ENCODE data around the gene TRMT10A. TPM values are rescaled to one million over a fixed set of nuclear protein-coding genes. Genes with fewer than 3 reads are reported as not detected.

The TRMT10A gene
- total RNA-seq, 1 experiment from 2014 or later = 4.6 TPM

- H2AFZ ChIP-seq (ENCODE audit: low read length) = no peak overlapping the region
- H3K4me3 Mint-ChIP-seq = no peak overlapping the region
- no peaks in the 10 kb centered on the region for H3K27me3 Mint-ChIP-seq (ENCODE audit: low read depth)
- H3K4ac ChIP-seq (ENCODE audit: low read depth, low read length) = no peak overlapping the region
- H3K36me3 Mint-ChIP-seq (ENCODE audit: insufficient read depth in 1 of 3, low read depth in 3 of 3) = no peaks in the 10 kb centered on the region
- no peak overlapping the region for H3K18ac ChIP-seq (ENCODE audit: insufficient read length, low read depth, low read length)
- no peak overlapping the region for H2BK12ac ChIP-seq (ENCODE audit: insufficient read length, low read depth, low read length)
- no peak overlapping the region for H3K56ac ChIP-seq (ENCODE audit: insufficient read length, low read depth, low read length)
- TF ChIP-seq CTCF (conservative IDR thresholded peaks at IDR 0.05) = no peak
- H4K20me1 ChIP-seq (ENCODE audit: control insufficient read depth, insufficient read depth, insufficient read length) = no peaks in the 10 kb centered on the region
- no peaks in the 10 kb centered on the region for H3K23me2 ChIP-seq (ENCODE audit: insufficient read length, low read depth, low read length, poor library complexity, severe bottlenecking)
- no peak overlapping the region for H3K9ac ChIP-seq (ENCODE audit: extremely low read depth, insufficient read length, low read length)
- H3T11ph ChIP-seq (ENCODE audit: low read length) = no peak overlapping the region
- no peaks in the 10 kb centered on the region for H3K9me3 Mint-ChIP-seq
- H2BK20ac ChIP-seq (ENCODE audit: low read depth, low read length, poor library complexity, severe bottlenecking) = no peak overlapping the region
- no peak overlapping the region for H3K23ac ChIP-seq (ENCODE audit: insufficient read length, low read depth, low read length)
- H3K27ac Mint-ChIP-seq = no peak overlapping the region
- no peak overlapping the region for H4K8ac ChIP-seq (replicated peaks; ENCODE audit: insufficient read length, low read depth, low read length)
- H3K27me3 ChIP-seq (ENCODE audit: insufficient read depth, low read length) = no peaks in the 10 kb centered on the region
- no peaks in the 10 kb centered on the region for H3K79me2 ChIP-seq (ENCODE audit: insufficient read depth, low read length)
- H3K79me1 ChIP-seq (ENCODE audit: insufficient read depth, low read depth, low read length, poor library complexity, severe bottlenecking) = no peaks in the 10 kb centered on the region
- H2AK5ac ChIP-seq (ENCODE audit: insufficient read length, low read length) = no peak overlapping the region
- no peak overlapping the region for H2BK5ac ChIP-seq (ENCODE audit: insufficient read length, low read length)
- no peak overlapping the region for H2BK15ac ChIP-seq (ENCODE audit: low read depth, low read length)
- peaks cover 4 to 5% of the 10 kb centered on the region in 2 experiments; a peak in 2 of 4 replicates for H3K4me1 Mint-ChIP-seq
- no peak overlapping the region for H4K5ac ChIP-seq (ENCODE audit: insufficient read length, low read depth, low read length)
- no peak overlapping the region for H4K91ac ChIP-seq (ENCODE audit: insufficient read length, low read depth, low read length)
- no peak for DNase-seq
- no peaks in the 10 kb centered on the region for H3K4me1 ChIP-seq (ENCODE audit: insufficient read depth, low read length)
- no peak overlapping the region for H2BK120ac ChIP-seq (ENCODE audit: low read depth, low read length, poor library complexity, severe bottlenecking)
- H3K27ac ChIP-seq (ENCODE audit: insufficient read length, low read depth, low read length) = no peak overlapping the region
- H3K9me3 ChIP-seq (ENCODE audit: control insufficient read depth, low read depth, low read length) = no peaks in the 10 kb centered on the region
- no peak overlapping the region for H3K4me2 ChIP-seq (ENCODE audit: insufficient read depth, insufficient read length, low read length)
- no CpG with 5 or more reads among the region's 2 CpGs for WGBS (ENCODE audit: extremely low coverage, insufficient read length, low lambda C conversion rate)
- H3K14ac ChIP-seq (ENCODE audit: insufficient read depth, low read length) = no peak overlapping the region
These were observed 22.5 kb upstream of the TRMT10A start for GRCh38 chr4:99586322-99586721.

Data from H9 (cell line).